SKM-1 (cell line): ENCODE results near the gene FEZF1.

Experiments used
- DNase-seq: peaks from one replicate; lab custom pipeline; 2025; ENCODE audit not compliant: unreplicated experiment; lab: John Stamatoyannopoulos, UW

Gene FEZF1

DNA sequence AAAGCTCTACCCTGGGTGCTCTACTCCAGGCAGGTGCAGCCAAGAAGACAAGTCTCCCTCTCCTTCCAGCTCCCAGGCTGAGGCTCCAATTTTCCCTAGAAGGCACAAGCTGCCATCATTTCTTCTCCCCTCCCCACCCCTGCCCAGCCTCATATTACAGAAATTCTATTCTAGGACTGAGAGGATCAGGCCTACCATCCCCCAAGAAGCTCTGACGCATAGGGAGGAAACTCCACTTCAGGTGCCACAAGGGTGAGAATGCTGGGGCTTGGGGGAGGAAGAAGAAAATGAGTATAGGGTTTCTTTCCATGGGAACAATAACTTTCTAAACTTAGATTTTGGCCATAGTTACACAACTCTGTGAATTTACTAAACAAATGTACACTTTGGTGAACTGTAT is 35.3 kb downstream of the FEZF1 start:
- no peak for DNase-seq

DNA sequence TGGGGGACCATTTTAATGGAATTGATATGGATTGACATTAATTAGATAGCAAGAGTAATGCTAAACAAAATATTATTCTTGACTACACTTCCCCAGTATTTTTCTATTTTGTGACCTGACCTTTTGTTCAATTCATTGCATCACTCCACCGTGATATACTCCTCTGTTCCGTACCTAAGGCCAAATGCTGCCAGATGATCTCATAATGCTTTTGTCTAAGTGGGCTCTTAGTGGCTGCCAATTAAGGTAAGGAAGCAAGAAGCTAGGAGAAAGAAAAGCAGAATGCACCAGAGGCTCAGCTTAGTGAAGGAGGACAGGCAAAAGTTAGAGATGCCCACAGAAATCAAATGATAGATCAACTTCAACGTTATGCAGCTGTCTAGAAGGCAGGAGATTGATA is 36.4 kb downstream of the FEZF1 start:
- DNase-seq = no peak

DNA sequence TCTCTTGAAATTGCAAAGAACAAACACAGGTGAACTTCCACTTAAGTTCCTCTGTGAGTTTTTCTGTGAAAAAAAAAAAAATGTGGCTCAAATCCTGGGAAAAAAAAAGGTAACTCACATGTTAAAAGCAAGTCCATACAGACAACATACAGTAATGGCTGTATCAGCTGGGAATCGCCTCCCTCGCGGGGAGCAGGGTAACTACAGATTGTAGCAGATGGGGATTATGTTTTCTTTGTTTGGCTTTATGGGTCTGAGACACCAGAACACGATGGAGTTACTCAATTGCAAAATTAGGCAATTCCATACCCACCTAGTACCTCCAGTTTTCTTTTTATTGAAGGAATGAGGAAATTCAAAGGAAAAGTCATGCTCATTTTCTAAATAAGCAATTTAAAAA is 42.3 kb downstream of the FEZF1 start:
- no peak for DNase-seq

DNA sequence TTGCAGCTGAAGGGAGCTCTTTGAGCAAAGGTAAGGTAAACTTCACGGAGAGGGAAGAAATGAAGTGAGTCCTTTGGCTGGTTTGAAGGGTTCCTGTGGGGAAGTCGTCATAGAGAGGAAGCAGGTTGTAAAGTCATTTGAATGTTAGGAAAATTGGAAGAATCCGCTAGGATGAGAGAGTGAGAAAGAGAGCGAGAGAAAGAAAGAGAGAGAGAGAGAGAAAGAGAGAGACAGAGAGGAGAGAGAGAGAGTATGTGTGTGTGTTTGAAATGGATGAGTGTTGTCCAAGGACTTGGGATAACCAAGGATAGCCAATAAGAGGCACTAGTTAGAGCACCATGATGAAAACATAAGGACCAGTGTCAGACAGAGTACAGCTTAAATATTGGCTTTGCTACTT is 43.1 kb downstream of the FEZF1 start:
- no peak for DNase-seq

DNA sequence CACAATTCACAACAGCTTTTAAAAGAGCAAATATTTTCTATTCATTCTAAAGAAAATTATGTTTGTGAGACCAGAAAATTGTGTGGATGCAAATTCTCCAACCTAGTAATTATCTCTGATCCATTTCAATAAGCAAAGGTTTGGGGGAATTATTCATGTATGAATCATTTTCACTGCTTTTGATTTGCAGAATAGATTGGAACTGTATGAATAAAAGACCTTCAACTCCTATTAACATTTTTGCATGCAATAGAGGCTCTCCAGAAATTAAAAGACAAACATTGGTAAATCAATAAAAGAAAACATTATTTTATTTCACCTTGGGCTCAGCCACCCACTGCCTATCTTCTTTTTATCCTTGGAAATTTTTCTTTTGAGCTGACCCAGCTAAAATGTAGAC is 43.5 kb downstream of the FEZF1 start:
- DNase-seq = no peak

DNA sequence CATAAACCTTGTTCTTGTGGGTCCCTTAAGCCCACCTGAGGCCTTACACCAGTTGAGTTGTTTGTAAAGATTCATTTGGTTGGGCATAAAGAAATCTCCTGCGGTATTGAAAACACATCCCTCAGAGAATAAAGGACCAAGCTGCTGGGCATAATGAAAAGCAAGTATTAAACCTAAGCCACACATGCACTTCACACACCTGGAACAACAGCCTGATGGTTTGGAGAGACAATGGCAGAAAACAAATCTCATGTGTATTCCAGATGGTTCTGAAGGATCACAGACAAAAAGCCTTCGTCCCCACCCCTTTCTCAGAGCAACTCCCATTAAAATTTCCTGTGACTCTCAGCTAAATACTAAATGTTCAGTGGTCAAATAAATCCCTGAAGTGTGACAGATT is 44.2 kb downstream of the FEZF1 start:
- DNase-seq = no peak

DNA sequence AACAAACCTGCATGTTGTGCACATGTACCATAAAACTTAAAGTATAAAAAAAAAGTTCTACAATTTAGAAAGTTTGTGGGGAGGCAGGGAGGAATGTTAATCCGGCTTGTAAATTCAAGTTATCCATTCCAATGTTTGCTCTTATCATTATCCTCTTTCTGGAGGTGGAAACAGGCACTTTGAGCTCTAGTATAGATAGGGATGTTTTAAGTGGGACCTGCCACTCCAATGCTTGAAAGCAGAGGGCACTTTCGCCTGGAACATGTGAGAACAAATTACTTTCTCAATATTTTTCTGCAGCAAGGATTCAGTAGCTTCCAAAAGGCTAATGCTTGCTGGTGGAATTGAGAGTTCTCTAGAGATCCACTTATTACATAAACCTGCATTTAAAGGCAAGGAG is 45.6 kb downstream of the FEZF1 start:
- no peak for DNase-seq

DNA sequence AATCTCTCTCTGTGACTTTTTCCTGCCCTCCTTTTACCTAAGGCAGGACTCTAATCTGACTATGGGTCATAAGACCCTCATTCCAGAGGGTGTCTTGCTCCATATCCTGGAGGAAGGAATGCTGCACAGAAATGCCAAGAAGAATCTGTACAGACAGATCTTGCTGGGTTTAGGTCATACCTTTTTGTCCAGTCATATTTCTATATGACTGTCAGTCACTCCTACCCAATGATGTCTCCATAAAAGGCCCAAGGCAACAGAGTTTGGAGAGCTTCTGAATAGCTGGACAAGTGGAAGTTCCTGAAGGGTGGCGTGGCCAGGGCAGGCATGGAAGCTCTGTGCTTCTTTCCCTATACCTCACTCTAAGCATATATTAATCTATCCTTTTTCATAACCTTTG is 47.5 kb downstream of the FEZF1 start:
- DNase-seq = no peak

DNA sequence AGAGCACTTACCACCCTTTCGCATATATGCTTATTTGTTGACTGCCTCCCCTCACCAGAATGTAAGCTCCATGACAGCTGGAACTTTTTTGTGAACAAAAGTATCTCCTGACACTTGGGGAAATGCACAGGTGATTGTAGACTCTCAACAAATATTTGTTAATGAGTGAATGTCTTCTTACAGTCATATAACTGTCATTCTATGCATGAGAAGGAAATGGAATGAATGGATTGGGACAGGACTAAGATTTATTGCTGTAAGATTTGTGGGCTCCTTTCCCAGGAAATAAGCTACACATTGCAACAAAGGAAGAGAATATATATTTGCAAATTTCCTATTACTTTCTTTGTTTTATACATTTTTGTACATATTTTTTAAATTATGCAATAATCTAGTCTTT is 48.5 kb downstream of the FEZF1 start:
- DNase-seq = no peak

DNA sequence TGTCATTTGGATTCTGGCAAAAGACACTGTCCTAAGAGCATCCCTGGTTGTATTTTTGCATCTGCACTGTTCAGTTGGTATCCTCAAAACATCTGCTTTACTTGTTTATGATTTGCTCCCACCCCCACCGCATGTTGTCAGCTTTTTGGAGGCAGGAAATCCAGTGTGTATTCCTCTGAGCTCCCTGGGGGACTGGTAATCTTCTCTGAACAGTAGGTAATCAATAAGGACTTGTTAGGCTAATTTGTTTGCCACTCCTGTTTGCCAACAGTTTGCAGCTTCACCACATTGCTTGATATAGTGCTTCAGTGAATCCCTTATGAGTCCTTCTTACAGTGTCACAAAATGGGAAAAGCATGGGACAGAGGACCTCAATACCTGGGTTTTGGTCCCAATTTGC is 49.1 kb downstream of the FEZF1 start:
- DNase-seq = no peak
